Left renal cortex interstitium (tissue), 4 donors: ENCODE data around the gene ISCU. TPM values are rescaled to one million over a fixed set of nuclear protein-coding genes. Genes with fewer than 3 reads are reported as not detected.
"Not testable (repeated sequence)": the region's sequence is repeated elsewhere in the genome, so short reads cannot be mapped to it uniquely, and the experiment has no call there.

ENCODE experiments used
- DNase-seq, 4 donors: peaks; one replicate each; pipeline ENCODE4 v3.0.0-alpha.2; 2013; ENCODE audit warnings: low read depth in 4 of 4, low spot score in 2 of 4, missing footprints in 1 of 4
- polyA plus RNA-seq, 4 donors: library from polyadenylated mRNA; unstranded; fragments of 120-200 nt; gene quantifications; one replicate each; pipeline ENCODE4 v1.2.1, GENCODE V29; 2013; ENCODE audit not compliant: insufficient read length in 4 of 4

The ISCU gene
- polyA plus RNA-seq, 4 donors = 106 to 128 (median 113) TPM

DNA sequence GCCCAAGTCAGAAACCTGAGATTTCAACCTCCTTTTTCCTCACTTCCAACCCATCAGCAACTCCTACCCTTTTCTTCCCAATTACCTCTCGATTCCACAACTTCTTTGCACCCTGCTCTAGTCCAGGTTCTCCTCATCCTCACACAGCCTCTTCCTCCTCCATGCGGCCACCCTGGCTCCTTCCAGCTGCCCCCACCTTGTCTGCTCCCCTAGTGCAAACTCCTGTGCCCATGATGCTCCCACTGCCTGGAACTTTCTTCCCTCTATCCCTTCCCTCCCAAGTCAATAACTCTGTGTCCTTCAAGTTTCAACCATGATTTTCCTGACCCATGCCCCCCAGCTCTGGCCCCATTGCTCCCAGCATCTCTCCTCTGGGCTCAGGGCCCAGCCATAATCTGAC, 54.0 kb downstream of the ISCU start:
- no peak for DNase-seq

DNA sequence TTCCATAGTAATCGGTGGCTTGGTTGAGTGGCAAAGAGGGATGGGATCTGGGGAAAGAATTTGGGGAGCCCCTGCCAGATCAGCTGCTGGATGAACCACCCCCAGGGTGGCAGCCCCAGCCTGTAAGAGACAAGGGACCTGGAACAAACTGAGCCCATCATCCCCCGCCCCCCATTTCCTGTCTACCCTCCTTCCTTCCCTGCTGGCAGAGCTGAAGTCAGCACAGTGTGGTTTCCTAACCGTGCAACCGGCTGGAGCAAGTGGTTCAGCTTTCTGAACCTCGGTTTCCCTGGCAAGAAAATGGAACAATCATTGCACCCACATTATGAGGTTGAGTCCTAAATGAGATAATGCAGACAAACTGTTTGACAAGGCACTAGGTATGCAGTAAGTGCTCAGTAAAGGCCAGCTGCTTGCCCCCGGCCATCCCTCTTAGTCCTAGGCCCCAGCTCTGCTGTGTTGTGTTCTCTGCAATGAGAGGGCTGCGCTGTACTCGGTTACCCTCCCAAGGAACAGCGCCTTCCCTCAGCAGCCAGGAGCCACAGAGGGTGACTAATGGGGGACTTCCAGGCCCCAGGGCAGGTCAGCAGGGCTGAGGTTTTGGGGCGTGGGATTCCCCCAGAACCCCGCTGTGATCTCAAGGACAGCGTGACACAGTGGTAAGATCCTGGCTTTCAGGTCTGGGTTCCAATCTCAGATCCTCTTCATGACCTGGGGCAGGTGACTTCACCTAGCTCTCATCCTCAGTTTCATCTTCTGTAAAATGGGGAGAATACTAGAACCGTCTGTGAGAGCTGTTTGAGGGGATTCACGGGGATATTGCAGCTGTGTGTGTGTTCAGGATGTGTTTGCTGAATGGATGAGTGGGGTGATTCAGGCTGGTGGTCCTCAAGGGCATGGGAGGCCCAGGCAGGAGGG, 54.8 kb downstream of the ISCU start:
- no peak for DNase-seq

DNA sequence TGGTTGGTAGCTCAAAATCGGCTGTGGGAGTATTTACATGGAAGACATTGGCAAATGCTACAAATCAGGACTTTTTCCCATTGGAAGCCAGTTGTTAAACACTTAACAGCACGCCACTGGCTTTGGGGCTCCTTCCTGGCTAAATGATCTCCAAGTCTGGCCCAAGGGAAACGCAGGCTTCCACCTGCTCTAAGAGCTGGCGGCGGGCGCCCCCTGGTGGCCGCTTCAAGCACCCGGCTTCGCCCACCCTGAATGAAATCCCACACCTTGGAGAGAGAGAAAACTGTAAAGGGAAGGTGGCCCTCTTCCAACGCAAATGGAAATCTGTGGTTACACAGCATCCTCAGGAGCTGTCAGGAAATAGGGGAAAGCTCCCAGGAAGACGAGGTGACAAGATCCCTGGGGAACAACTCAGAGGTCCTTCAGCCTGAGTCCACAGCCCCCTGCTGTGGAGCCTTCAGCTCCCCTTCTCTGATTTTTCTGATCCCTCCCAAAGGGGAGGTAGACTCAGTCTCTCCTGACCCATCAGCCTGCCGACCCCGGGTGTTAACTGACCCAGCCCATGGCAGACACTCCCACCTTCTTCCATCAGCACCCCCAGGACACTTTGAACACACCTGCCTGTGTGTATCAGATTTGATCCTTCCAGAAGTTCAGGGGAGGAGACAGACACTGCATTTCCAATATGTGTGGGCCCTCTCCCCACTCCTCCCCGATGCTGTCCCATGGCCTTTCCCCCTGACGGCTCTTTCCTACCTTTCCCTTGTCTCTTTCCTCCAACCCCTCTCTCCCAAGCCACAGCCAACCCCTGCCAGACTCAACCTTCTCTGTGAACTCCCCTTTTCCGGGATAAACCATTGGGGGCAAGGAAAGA, 55.9 kb downstream of the ISCU start:
- peak in 2 of 4 donors; percentile 52 to 60 for DNase-seq

GRCh38 chr12:108618953-108619274, 56.5 kb downstream of the ISCU start:
- DNase-seq = not testable (repeated sequence)

Other genes starting within 250 kb of the ISCU start
- 1 to 10 TPM; 3.6 to 4.9 (median 4.5) TPM for gene CMKLR1, start 223.3 kb upstream of the ISCU start, polyA plus RNA-seq
- 1 to 10 TPM; 3.5 to 4.3 (median 4.0) TPM for gene FICD, start 47.3 kb upstream of the ISCU start, polyA plus RNA-seq
- 10 to 100 TPM; 50.4 to 71.3 (median 59.4) TPM for gene SART3, start 1.4 kb upstream of the ISCU start, polyA plus RNA-seq
- 10 to 100 TPM; 18.1 to 34.2 (median 24.5) TPM for gene TMEM119, start 35.5 kb downstream of the ISCU start, polyA plus RNA-seq
- 1 to 10 TPM; 1.9 to 3.2 (median 2.4) TPM for gene SELPLG, start 71.3 kb downstream of the ISCU start, polyA plus RNA-seq
- gene CORO1C, start 168.9 kb downstream of the ISCU start, polyA plus RNA-seq = 10 to 100 TPM; 52.9 to 65.9 (median 61.8) TPM